ENCODE measurements around the gene FUT1.

DNA sequence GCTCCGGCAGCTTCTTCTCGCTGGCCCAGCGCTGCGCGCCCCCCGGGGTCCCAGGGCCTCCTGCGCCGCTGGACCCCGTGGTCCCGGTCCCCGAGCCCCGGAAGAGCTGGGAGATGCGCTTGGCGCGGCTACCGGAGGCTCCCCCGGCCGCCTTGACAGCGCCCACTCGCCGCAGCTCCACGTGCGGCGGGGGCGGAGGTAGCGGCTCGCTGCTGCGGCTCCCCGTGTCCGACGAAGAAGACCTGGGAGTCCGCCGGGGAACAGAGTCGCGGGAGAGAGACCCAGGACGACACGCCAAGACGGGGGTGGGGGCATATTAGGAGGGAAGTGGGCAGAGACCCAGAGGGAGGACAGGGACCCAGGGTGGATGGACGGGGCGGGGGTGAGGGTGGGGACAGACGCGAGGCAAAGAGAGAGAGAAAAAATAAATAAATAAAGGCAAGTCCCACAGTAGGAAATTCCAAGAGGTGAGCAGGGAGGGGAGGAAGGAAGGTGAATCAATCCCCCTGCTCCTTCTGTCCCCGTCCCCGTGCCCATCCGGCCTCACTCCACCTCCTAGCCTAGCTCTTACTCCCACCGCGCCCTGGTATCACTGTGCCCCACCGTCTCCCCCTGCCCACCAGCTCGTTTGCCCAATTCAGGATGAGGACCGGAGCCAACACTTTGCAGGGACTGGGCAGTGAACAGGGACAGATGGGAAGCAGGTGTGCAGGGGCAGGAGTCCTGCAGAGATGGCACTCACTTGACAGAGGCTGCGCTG is 12.9 kb downstream of the FUT1 start:
- TF ChIP-seq CTCF (IDR thresholded peaks at IDR 0.05): no peak
- TF ChIP-seq POLR2A (IDR thresholded peaks at IDR 0.05): no peak
- TF ChIP-seq EP300 (IDR thresholded peaks at IDR 0.05): no peak

Measured in tibial nerve (tissue), 4 donors.